ENCODE data around the gene MAPKAPK5. TPM values are rescaled to one million over a fixed set of nuclear protein-coding genes. Genes with fewer than 3 reads are reported as not detected.
"Not testable (repeated sequence)": the region's sequence is repeated elsewhere in the genome, so short reads cannot be mapped to it uniquely, and the experiment has no call there.

Gene MAPKAPK5
- total RNA-seq, 4 donors from 2014 or later = 31.8 to 41.7 (median 37.3) TPM

DNA sequence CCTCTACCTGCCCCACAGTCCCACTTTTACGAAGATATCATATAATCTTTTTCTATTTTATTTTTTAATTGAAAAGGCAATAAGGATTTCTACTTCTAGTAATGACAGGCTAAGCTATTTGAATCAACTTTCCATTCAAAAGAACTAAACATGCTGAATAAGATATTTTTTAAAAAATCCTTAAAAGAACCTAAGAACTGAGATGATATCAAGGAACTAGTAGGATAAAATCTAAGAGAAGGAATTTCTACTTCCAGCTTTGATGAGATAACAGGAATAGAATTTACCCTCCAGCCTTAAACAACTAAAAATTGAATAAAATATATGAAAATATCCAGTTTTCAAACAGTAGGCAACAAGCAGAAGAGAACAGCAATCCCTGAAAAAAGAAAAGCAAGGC is 101.9 kb downstream of the MAPKAPK5 start:
- DNase-seq (ENCODE audit: low spot score) = no peak
- TF ChIP-seq, protein P1, sequence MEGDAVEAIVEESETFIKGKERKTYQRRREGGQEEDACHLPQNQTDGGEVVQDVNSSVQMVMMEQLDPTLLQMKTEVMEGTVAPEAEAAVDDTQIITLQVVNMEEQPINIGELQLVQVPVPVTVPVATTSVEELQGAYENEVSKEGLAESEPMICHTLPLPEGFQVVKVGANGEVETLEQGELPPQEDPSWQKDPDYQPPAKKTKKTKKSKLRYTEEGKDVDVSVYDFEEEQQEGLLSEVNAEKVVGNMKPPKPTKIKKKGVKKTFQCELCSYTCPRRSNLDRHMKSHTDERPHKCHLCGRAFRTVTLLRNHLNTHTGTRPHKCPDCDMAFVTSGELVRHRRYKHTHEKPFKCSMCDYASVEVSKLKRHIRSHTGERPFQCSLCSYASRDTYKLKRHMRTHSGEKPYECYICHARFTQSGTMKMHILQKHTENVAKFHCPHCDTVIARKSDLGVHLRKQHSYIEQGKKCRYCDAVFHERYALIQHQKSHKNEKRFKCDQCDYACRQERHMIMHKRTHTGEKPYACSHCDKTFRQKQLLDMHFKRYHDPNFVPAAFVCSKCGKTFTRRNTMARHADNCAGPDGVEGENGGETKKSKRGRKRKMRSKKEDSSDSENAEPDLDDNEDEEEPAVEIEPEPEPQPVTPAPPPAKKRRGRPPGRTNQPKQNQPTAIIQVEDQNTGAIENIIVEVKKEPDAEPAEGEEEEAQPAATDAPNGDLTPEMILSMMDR (IDR thresholded peaks at IDR 0.05) = no peak
- no peak for ATAC-seq (ENCODE audit: low FRiP score)

DNA sequence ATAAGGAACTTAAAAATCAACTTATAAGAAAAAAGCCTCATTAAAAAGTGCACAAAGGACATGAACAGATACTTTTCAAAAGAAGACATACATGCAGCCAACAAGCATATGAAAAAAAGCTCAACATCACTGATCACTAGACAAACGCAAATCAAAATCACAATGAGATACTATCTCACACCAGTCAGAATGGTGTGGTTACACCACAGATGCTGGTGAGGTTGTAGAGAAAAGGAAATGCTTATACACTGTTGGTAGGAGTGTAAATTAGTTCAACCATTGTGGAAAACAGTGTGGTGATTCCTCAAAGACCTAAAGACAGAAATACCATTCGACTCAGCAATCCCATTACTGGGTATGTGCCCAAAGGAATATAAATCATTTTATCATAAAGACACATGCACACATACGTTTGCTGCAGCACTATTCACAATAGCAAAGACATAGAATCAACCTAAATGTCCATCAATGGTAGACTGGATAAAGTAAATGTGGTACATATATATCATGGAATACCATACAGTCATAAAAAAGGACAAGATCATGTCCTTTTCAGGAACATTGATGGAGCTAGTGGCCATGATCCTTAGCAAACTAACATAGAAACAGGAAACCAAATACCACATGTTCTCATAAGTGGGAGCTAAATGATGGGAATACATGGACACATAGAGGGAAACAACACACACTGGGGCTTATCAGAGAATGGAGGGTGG is 109.1 kb downstream of the MAPKAPK5 start:
- not testable (repeated sequence) for DNase-seq (ENCODE audit: low spot score); ATAC-seq (ENCODE audit: low FRiP score)

Small RNAs within 50 kb of the gene (small RNA-seq; reads per million reads assigned to genes)
- 0.77 reads per million for gene MIR6761

Other genes with a start within 250 kb of the MAPKAPK5 start
- gene ATXN2, start 242.9 kb upstream of the MAPKAPK5 start, total RNA-seq = 10 to 100 TPM; 35.1 to 70.0 (median 55.4) TPM
- 10 to 100 TPM; 16.9 to 20.0 (median 17.7) TPM for gene BRAP, start 156.3 kb upstream of the MAPKAPK5 start, total RNA-seq
- gene ACAD10, start 156.2 kb upstream of the MAPKAPK5 start, total RNA-seq = 10 to 100 TPM; 12.2 to 29.6 (median 15.9) TPM
- 100 to 1,000 TPM; 129 to 365 (median 231) TPM for gene ALDH2, start 75.3 kb upstream of the MAPKAPK5 start, total RNA-seq
- 1 to 10 TPM; 5.4 to 9.2 (median 6.6) TPM for gene TMEM116, start 170.9 kb downstream of the MAPKAPK5 start, total RNA-seq
- 10 to 100 TPM; 28.6 to 39.7 (median 32.3) TPM for gene ERP29, start 171.2 kb downstream of the MAPKAPK5 start, total RNA-seq

Measured in omental fat pad (tissue), 4 donors.